Activated naive CD4-positive, alpha-beta T cell treated with anti-CD3 and anti-CD28 coated beads, Interleukin-2, amount 50 U/mL, for 72 hours (primary cell): Measurements from ENCODE around the gene SH3BGRL. TPM values are rescaled to one million over a fixed set of nuclear protein-coding genes. Genes with fewer than 3 reads are reported as not detected.
"Not testable (repeated sequence)": the region's sequence is repeated elsewhere in the genome, so short reads cannot be mapped to it uniquely, and the experiment has no call there.

Experiments
- ATAC-seq, 2 donors: fragments of 150-1000 bp; cut with Tn5 transposase; 2 replicates each; pipeline ENCODE4 v1.10.0; 2021; ENCODE audit warnings: mild to moderate bottlenecking in 2 of 2, moderate library complexity in 2 of 2
- DNase-seq, 2 donors: peaks; one replicate each; pipeline ENCODE4 v3.0.0; 2021 to 2022; ENCODE audit warnings: low spot score in 2 of 2
- H3K27ac Mint-ChIP-seq, 2 donors: one replicate each; pipeline ENCODE4 v1.8.0; 2022; ENCODE audit warnings: mild to moderate bottlenecking in 2 of 2, mixed read lengths in 2 of 2
- H3K36me3 Mint-ChIP-seq, 2 donors: one replicate each; pipeline ENCODE4 v1.8.0; 2022; ENCODE audit warnings: mixed read lengths in 2 of 2
- H3K9me3 Mint-ChIP-seq, 2 donors: one replicate each; pipeline ENCODE4 v1.8.0; 2022; ENCODE audit warnings: mixed read lengths in 2 of 2
- total RNA-seq, 2 donors: library from RNA; stranded (reverse); gene quantifications; one replicate each; pipeline ENCODE4 v1.2.3, GENCODE V29; 2022

Gene SH3BGRL
- total RNA-seq, 2 donors from 2014 or later = 48.8 to 57.2 TPM

DNA sequence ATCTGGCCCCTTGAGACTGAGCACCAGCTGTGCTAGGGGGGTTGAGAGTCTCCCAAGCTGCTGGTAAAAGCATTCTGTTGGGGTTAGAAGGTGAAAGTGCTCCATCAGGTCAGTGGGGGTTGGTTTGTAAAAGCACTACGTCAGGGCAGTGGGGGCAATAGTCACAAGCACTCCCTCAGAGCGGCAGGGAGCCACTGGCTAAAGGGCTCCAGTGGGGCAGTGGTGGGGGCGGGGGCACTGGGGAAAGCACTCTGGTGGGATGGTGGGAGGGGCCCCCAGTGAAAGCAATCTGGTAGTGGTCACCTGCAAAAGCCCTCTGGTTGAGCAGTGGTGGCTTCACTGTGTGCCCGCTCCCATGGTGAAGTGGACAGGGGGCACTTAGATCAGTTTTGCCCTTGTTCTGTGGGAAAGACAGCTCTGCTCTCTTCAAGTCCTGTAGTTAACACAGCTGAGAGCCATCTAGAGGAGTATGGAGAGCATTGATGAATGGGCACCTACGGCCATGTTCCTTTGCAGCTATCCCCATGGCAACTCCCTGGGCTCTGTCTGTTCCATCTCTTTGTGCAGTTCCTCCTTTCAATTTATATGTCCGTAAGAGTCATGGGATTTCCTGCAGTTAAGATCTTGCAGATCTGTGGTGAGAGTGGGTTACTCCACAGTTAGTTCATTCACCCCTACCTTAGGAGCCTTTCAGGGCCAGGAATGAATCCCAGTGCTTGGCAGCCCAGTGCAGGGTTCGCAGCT is 106.4 kb downstream of the SH3BGRL start:
- peaks cover 5 to 11% of the 10 kb centered on the region in 2 donors for H3K36me3 Mint-ChIP-seq
- peak overlapping the region in 1 of 2 donors; percentile 75 for H3K27ac Mint-ChIP-seq
- peaks cover 0 to 4% of the 10 kb centered on the region in 2 donors for H3K9me3 Mint-ChIP-seq
- ATAC-seq (no peak), DNase-seq (no peak)

DNA sequence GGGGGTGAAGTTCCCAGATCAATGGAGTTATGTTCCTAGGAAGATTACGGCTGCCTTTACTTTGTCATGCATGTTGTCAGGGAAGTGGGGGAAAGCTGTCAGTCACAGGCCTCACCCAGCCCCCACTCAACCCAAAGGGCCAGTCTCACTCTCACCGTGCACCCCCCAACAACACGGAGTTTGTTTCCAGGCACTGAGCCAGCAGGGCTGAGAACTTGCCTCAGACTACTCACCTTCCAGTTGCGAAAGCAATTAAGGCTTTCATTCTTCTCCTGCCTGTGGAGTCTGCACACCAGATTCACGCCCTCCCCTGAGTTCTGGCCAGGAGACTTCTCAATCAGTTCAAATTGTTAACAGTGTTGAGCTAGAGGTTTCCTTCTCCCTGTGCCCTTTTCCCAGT is 114.3 kb downstream of the SH3BGRL start:
- peaks cover 3 to 13% of the 10 kb centered on the region in 2 donors for H3K9me3 Mint-ChIP-seq
- DNase-seq (no peak), ATAC-seq (no peak)
- no peak overlapping the region for H3K27ac Mint-ChIP-seq
- H3K36me3 Mint-ChIP-seq = peaks cover 17 to 18% of the 10 kb centered on the region in 2 donors

DNA sequence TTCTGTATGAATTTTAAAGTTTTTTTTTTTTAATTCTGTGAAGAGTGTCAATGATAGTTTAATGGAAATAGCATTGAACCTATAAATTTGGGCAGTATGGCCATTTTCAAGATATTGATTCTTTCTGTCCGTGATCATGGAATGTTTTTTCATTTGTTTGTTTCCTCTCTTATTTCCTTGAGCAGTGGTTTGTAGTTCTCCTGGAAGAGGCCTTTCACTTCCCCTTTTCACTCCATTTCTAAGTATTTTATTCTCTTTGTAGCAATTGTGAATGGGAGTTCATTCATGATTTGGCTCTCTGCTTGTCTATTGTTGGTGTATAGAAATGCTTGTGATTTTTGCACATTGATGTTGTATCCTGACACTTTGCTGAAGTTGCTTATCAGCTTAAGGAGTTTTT is 129.8 kb downstream of the SH3BGRL start:
- H3K27ac Mint-ChIP-seq, DNase-seq, ATAC-seq: not testable (repeated sequence)
- Mint-ChIP-seq H3K9me3 (peaks cover 11 to 14% of the 10 kb centered on the region in 2 donors), H3K36me3 (peaks cover 28 to 34% of the 10 kb centered on the region in 2 donors)

DNA sequence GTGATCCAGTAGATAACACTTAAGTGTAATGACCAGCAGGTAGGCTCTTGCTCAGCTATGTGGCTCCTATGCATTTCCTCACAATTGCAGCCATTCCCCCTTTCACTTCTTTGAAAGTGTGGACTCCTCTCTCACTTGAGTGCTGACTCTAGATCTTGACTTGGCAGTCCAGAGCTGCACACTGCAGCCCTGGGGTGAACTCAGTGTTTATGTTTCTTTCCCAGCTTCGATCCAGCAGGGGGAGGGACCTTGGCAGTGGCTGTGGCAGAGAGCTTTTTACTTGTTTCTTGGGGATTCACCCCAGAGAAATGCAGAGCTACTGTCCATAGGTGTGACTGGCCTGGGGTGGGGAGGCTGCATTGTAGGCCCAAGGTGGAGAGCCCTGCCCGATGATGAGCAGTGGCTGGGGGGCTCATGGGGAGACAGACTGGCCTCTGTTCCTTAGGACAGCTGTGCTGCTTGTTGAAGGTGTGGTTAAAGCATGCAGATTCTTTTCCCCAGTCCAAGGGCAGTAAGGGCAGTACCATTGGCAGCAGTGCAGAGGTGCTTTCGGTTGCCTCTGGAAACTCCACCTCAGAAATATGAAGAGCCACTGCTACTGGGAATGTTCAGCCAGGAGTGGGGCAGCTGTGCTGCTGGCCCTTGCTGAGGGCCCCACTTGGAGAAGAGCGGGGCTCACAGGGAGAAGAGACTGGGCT is 134.7 kb downstream of the SH3BGRL start:
- Mint-ChIP-seq H3K9me3 (peaks cover 9 to 11% of the 10 kb centered on the region in 2 donors), H3K27ac (no peak overlapping the region), H3K36me3 (peaks cover 28 to 35% of the 10 kb centered on the region in 2 donors)
- DNase-seq (no peak), ATAC-seq (no peak)

DNA sequence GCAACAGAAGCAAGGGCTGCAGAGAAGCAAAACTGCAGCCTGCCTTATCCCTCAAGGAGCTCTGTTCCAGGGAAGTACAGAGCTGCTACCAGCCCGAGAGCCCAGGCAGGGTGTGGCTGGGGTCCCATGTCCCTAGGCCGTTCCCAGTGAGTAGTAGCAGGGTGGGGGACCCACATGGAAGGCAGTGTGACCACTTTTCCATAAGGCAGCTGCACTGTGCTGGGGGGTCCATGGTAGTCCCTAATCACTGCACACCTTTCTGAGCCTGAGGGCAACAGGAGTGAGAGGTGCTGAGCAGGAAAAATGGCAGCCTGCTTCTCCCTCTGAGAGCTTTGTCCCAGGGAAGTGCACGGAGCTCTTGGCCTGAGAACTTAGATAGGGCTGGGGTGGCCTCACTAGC is 135.9 kb downstream of the SH3BGRL start:
- peaks cover 9 to 11% of the 10 kb centered on the region in 2 donors for H3K9me3 Mint-ChIP-seq

DNA sequence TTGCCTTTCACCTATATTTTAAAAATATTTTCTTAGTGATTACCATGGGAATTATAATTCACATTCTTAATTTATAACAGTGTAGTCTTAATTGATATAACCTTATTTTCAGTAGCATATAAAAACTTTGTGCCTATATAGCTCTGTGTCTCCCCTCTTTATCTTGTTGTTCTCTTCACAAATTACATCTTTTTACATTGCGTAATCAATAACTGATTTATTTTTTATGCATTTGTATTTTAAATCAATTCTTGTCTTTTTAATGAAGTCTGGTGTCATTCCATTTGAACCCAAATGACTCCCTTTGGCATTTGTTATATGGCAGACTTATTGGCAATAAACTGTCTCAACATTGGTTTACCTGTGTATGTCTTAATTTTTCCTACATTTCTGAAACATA is 137.0 kb downstream of the SH3BGRL start:
- Mint-ChIP-seq H3K27ac (no peak overlapping the region), H3K36me3 (peaks cover 22 to 26% of the 10 kb centered on the region in 2 donors), H3K9me3 (peaks cover 8 to 11% of the 10 kb centered on the region in 2 donors)
- DNase-seq = no peak
- no peak for ATAC-seq

More for the DNA sequence above, 135.9 kb downstream of the SH3BGRL start:
- ATAC-seq (no peak), DNase-seq (no peak)
- no peak overlapping the region for H3K27ac Mint-ChIP-seq
- H3K36me3 Mint-ChIP-seq = peaks cover 28 to 35% of the 10 kb centered on the region in 2 donors

DNA sequence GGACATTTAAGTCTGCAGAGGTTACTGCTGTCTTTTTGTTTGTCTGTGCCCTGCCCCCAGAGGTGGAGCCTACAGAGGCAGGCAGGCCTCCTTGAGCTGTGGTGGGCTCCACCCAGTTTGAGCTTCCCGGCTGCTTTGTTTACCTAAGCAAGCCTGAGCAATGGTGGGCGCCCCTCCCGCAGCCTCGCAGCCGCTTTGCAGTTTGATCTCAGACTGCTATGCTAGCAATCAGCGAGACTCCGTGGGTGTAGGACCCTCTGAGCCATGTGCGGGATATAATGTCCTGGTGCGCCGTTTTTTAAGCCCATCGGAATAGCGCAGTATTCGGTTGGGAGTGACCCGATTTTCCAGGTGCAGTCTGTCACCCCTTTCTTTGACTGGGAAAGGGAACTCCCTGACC is 143.4 kb downstream of the SH3BGRL start:
- not testable (repeated sequence) for H3K9me3 Mint-ChIP-seq, H3K27ac Mint-ChIP-seq, DNase-seq, H3K36me3 Mint-ChIP-seq, ATAC-seq

Other genes with a start within 250 kb of the SH3BGRL start
- 1 to 10 TPM; 5.8 to 7.5 TPM for gene HMGN5, start 189 bp upstream of the SH3BGRL start, total RNA-seq